Adipocyte (in vitro differentiated cells): ENCODE results near the gene IGFBP4.
A peak's percentile ranks its signal among the peaks of the same experiment; 100 is the strongest.

Source experiments
- DNase-seq: peaks from one replicate; pipeline ENCODE4 v3.0.0-alpha.2; 2015; ENCODE audit warnings: low read depth
- H3K27me3 ChIP-seq: replicated peaks from 2 replicates; pipeline ENCODE4 v1.7.0; 2013; ENCODE audit warnings: mild to moderate bottlenecking, low read length, moderate library complexity; ENCODE audit not compliant: control insufficient read depth, insufficient read depth
- H3K36me3 ChIP-seq: 2 replicates; pipeline ENCODE4 v1.7.0; 2013; ENCODE audit warnings: low read length, mild to moderate bottlenecking, moderate library complexity; ENCODE audit not compliant: control insufficient read depth, insufficient read depth, severe bottlenecking
- H3K4me1 ChIP-seq: 2 replicates; pipeline ENCODE4 v1.7.0; 2013; ENCODE audit warnings: mild to moderate bottlenecking, low read length, moderate library complexity; ENCODE audit not compliant: control insufficient read depth, insufficient read depth
- H3K4me3 ChIP-seq: 2 replicates; pipeline ENCODE4 v1.7.0; 2013; ENCODE audit warnings: mild to moderate bottlenecking, low read length, moderate library complexity
- H3K9ac ChIP-seq: 2 replicates; pipeline ENCODE4 v1.7.0; 2013; ENCODE audit warnings: mild to moderate bottlenecking, low read length, moderate library complexity
- H3K9me3 ChIP-seq: 2 replicates; pipeline ENCODE4 v1.7.0; 2013; ENCODE audit warnings: mild to moderate bottlenecking, low read length, moderate library complexity; ENCODE audit not compliant: control insufficient read depth

The IGFBP4 gene

DNA sequence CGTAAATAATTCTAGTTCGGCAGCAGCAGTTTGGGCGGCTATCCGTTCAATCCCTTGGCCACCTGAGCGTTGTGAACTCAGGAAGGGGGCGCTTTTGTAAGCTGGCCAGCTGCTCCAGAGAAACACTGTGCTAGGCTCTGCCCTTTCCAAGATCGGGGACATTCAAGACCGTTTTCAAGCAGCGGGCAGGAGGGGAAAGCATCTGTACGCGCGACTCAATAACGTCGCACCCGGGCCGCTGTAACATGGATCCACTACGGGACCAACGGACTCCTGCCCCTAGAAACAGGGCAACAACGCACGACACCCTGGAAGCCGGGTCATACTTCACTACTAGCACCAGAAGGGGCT lies 26.0 kb upstream of the IGFBP4 start:
- H3K9me3 ChIP-seq = no peaks in the 10 kb centered on the region
- no peaks in the 10 kb centered on the region for H3K27me3 ChIP-seq
- H3K9ac ChIP-seq = peak overlapping the region; percentile 80
- no peak for DNase-seq
- H3K4me3 ChIP-seq = peak overlapping the region; percentile 93
- peaks cover 29% of the 10 kb centered on the region for H3K4me1 ChIP-seq
- no peaks in the 10 kb centered on the region for H3K36me3 ChIP-seq

DNA sequence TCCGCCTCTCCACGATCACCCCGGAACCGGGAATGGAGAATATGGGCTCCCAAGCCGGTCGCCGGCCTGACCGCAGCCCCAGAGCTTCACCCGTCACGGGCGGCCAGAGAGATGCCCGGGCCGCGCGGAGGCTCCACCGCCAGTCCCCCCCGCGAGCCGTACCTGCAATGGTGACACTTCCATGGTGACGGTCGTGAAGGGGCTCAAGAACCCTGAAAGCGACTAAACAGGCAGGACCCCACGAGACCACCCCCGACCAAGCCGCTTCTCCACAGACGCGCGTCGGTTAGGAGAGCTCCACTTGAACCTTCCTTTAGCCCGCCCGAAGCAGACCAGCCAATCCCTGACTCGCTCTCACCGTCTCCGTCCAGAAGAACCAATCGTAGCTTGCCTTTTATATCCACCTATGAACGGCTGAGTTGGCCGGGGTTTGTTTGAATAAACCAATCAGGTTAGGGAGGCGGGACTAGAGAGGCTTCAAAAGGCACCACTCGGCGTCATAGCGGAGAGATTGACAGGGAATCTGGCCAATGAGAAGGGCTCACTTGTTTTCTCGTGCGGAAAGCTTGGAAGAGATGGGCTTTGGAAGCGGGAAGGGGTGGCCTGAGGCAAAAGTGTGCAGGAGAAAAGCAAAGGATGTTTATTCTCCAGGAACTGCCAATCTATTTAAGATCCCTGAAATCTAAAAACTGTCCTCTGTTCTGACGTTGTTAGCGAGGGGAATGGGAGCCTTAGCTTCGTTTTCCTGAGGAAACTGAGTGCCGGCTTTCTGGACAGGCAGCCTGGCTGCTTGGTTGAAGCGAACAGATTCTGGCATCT lies 25.4 kb upstream of the IGFBP4 start, which contains the start of gene TOP2A:
TSS of gene TOP2A (minus strand) at position 288 of the 819 bp plus-strand sequence. CDS start at position 183, 105 bp downstream.
- peak; percentile 100 for DNase-seq
- Histone ChIP-seq H3K9me3 (no peaks in the 10 kb centered on the region), H3K27me3 (no peaks in the 10 kb centered on the region), H3K4me3 (peak within 1 kb of the TSS; percentile 93), H3K9ac (peak within 1 kb of the TSS; percentile 80), H3K36me3 (no peaks in the 10 kb centered on the region), H3K4me1 (peaks cover 29% of the 10 kb centered on the region)

GRCh38 chr17:40418428-40418706 lies 24.9 kb upstream of the IGFBP4 start:
- no peaks in the 10 kb centered on the region for H3K36me3 ChIP-seq
- peak overlapping the region; percentile 54 for H3K9ac ChIP-seq
- no peaks in the 10 kb centered on the region for H3K27me3 ChIP-seq
- peak overlapping the region; percentile 93 for H3K4me3 ChIP-seq
- peaks cover 29% of the 10 kb centered on the region for H3K4me1 ChIP-seq
- H3K9me3 ChIP-seq = no peaks in the 10 kb centered on the region
- no peak for DNase-seq

DNA sequence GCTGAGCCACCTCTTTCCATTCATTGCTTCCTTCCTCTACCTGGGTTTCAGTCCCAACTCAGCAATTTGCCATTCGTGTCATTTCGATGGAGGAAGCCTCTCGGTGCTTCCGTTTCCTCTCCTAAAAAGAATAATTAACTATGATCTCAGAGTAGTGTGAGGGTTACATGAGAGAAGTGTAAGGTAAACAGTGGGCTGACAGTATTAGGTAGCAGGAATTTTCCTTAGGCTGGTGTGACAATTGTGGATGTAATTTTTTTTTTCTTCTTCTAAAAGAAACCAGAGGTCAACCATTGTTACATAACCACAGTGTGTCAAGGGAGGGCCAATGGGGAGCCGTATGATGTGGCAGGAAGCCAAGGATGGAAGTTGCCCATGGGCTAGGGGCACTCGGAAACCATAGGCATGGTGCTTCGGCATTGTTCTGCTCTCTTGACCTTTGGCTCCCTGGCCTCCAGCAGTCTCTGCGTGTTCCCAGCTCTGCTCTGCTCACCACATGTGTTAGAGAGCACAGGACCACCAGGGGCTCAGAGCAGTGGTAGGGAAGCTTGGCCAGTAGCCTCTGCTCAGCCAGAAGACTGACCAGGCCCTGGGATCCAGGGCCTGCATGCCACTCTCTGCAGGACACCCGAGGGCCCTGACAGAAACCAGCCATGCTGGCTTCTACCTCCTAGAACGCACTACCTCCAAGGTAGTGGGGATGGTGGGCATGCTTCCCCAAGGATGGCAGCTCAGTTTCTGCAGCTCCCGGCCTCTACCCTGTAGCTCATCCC lies 23.5 kb upstream of the IGFBP4 start:
- H3K9me3 ChIP-seq = no peaks in the 10 kb centered on the region
- H3K9ac ChIP-seq = peak overlapping the region; percentile 25
- no peak overlapping the region for H3K4me3 ChIP-seq
- H3K36me3 ChIP-seq = no peaks in the 10 kb centered on the region
- H3K4me1 ChIP-seq = peaks cover 17% of the 10 kb centered on the region
- no peak for DNase-seq
- no peaks in the 10 kb centered on the region for H3K27me3 ChIP-seq

- no peaks in the 10 kb centered on the region for H3K36me3 ChIP-seq
- no peak for DNase-seq
- H3K27me3 ChIP-seq = no peaks in the 10 kb centered on the region
- peaks cover 11% of the 10 kb centered on the region for H3K4me1 ChIP-seq
- H3K9ac ChIP-seq = no peak overlapping the region
- no peaks in the 10 kb centered on the region for H3K9me3 ChIP-seq
- H3K4me3 ChIP-seq = no peak overlapping the region
These were observed 20.1 kb upstream of the IGFBP4 start for GRCh38 chr17:40422990-40423633.

GRCh38 chr17:40425741-40426140 lies 17.5 kb upstream of the IGFBP4 start:
- no peaks in the 10 kb centered on the region for H3K27me3 ChIP-seq
- H3K9ac ChIP-seq = no peak overlapping the region
- no peaks in the 10 kb centered on the region for H3K9me3 ChIP-seq
- no peak for DNase-seq
- no peaks in the 10 kb centered on the region for H3K36me3 ChIP-seq
- H3K4me1 ChIP-seq = no peaks in the 10 kb centered on the region
- no peak overlapping the region for H3K4me3 ChIP-seq

DNA sequence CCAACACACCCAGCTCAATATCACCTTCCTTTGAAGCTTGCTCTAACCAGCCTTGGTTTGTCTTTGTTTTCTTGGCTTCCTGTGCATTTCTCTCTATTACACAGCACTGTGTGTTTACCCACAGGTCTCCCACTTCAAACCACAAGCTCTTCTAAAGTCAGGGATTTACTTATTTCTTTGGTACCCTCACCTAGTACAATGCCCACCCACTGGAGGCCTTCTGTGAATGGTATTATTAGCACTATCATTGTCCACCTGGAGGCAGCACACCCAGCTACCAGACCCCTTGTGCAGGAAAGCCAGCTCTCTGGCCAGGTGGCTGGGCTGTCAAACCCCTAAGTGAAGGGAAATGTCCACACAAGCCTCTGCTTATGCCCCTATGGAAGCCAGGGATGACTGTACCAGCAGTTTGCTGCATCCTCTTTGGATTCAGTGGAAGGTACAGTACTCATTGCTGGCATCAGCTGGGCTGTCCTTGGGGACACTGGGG lies 16.2 kb upstream of the IGFBP4 start:
- no peak for DNase-seq
- Histone ChIP-seq H3K4me1 (no peaks in the 10 kb centered on the region), H3K36me3 (no peaks in the 10 kb centered on the region), H3K9me3 (no peaks in the 10 kb centered on the region), H3K9ac (no peak overlapping the region), H3K4me3 (no peak overlapping the region), H3K27me3 (no peaks in the 10 kb centered on the region)

- peaks cover 9% of the 10 kb centered on the region for H3K4me1 ChIP-seq
- H3K27me3 ChIP-seq = no peaks in the 10 kb centered on the region
- DNase-seq = no peak
- H3K9me3 ChIP-seq = no peaks in the 10 kb centered on the region
- no peaks in the 10 kb centered on the region for H3K36me3 ChIP-seq
- no peak overlapping the region for H3K4me3 ChIP-seq
- H3K9ac ChIP-seq = no peak overlapping the region
These were observed 12.7 kb upstream of the IGFBP4 start for GRCh38 chr17:40430272-40431230.

DNA sequence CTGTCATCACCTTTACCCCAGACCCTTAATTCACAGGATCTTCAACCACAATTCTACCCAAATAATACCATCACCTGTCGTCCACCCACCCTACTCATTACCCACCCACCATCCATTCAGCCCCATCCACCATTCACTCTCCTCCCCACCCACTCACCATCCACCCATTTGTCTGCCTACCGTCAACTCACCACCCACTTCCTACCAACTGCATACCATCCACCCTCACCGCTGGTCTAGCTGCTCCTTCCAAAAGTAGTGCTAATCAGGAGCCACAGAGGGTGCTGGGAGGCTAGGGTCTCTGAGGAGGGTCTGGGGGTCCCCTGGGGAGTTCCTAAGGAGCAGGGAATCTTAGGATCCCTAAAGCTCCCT lies 12.0 kb upstream of the IGFBP4 start:
- DNase-seq = no peak
- no peaks in the 10 kb centered on the region for H3K9me3 ChIP-seq
- H3K36me3 ChIP-seq = no peaks in the 10 kb centered on the region
- H3K4me3 ChIP-seq = no peak overlapping the region
- H3K27me3 ChIP-seq = no peaks in the 10 kb centered on the region
- H3K4me1 ChIP-seq = peaks cover 9% of the 10 kb centered on the region
- no peak overlapping the region for H3K9ac ChIP-seq

DNA sequence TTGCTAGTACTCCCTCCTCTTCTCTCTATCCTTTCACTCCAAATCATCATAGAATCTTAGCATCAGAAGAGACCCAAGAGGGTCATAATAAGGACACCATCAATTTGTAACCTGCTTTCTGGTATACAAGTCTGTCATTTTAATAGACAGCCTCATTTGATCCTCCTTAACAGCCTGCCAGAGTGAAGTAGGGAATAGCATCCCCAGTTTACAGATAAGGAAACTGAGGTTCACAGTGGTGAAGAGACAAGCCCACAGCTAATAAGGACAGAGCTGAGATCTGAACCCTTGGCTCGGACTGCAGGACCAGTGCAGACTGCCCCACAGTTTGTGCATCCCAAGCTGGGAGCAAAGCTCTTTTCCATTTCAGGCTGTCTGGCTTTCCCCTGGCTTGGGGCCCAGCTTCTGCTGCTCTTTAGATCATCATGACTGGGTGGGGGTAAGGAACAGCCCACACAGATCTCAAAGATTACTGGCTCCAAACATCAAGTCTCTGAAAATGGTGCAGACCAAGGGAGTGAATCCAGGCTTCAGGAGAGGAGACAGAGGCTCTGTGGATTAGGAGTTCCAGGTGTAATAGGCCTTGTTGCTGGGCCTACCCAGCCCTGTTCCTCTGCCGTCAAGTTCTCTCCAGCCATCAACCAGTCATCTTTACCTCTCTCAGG lies 10.3 kb upstream of the IGFBP4 start:
- DNase-seq = peak; percentile 76
- no peak overlapping the region for H3K4me3 ChIP-seq
- peak overlapping the region; percentile 1 for H3K9ac ChIP-seq
- H3K36me3 ChIP-seq = no peaks in the 10 kb centered on the region
- no peaks in the 10 kb centered on the region for H3K9me3 ChIP-seq
- peaks cover 19% of the 10 kb centered on the region for H3K4me1 ChIP-seq
- no peaks in the 10 kb centered on the region for H3K27me3 ChIP-seq
